ENCODE data around the gene VANGL1.

The VANGL1 gene

GRCh38 chr1:115644109-115644508 lies 2.3 kb downstream of the VANGL1 start:
- no peak for DNase-seq

- no peak for DNase-seq
Observed at GRCh38 chr1:115647047-115647446, 5.3 kb downstream of the VANGL1 start.

GRCh38 chr1:115647507-115647906 lies 5.7 kb downstream of the VANGL1 start:
- DNase-seq = no peak

DNA sequence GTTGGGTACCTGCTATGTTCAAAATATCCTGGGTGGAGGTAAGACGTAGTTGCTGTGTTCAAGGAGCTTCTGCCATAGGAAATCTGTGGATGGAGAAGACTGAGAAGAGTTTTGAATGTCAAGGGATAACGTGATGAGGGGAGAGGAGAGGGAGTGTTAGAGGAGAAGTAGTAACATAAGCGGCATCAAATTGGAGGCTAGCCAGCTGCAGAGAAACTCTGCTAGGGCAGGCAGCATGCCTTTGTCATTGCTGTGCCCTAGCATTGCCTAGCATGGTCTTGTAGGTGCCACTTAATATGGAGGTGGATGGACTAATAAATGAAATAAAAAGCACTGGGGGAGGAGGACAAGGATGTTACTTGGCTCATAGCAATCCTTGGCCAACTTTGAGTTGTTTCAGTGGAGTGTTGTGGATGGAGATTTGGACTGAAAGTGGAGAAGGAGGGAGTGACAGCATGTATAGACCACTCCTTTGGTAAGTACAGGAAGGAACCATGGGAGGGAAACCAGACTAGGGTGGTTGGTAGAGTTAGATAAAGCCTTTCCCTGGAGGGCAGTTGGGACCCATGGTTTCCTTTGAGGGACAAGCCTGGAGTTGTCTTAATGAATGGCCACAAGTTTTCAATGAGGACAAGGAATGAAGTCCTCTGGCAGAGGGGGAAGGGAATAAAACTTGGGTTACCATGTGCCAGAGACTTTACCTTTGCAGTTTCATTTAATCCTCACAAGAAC lies 6.3 kb downstream of the VANGL1 start:
- DNase-seq = no peak

GRCh38 chr1:115648717-115649691 lies 7.2 kb downstream of the VANGL1 start:
- DNase-seq = no peak

- DNase-seq = no peak
Observed at GRCh38 chr1:115649964-115650363, 8.2 kb downstream of the VANGL1 start.

GRCh38 chr1:115650961-115651360 lies 9.2 kb downstream of the VANGL1 start:
- DNase-seq = no peak

DNA sequence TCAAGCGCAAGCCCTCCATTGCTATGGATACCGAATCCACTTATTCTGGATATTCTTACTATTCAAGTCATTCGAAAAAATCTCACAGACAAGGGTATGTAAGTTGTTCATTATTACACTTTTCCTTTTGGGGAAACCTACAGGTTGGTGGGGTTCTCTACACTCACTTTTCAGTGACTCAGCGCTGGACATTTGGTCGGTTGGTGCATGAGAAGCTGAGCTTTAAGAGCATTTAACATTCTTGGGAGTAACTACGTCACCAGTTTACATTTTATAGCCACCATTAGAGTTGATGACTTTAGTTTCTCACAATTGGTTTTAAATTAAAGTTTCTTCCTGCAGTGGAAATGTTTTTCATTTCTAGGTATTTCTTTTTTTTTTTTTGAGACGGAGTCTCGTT lies 9.6 kb downstream of the VANGL1 start:
- DNase-seq = no peak

DNA sequence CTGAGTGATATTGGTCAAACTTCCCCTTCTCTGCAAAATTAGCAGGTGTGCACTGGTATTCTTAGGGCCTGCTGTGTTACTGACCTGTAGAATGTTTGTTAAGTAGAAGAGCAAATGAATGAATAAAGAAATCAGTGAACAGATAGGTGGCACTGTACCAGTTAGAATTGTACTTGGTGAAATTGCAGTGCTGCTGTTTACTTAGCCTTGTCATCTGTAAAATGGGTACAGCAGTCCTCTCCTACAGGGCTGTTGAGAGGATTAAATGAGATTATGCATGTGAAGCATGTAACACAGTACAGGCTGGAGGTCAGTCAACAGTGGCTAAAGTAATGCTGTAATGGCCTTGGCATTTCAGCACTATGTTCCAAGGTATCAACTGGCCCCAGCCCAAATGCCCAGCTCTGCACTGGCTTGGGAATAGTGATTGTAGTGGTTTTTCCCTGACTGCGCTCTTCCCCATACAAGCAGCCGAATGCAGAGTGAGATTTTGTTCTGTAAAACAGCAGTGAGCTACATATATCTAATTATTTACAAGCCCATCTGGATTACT lies 10.5 kb downstream of the VANGL1 start:
- no peak for DNase-seq

DNA sequence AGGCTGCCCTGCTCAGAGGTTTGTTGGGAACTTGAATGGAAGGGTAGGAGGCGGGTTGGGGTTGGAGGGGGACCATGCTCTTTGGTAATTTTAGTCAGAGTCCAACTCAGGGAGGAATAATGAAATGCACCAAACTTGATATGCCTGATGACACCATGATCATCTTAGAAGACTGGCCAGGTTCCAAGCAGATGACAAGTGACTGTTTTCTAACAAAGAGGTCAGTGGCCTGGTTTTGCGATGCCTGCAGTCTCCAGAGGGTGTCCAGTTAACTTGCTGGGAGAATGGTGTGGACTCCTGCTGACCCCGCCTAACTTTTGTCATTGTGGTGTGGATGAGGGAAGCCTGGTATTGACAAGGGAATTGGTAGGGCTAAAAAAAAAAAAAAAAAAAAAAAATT lies 12.4 kb downstream of the VANGL1 start:
- DNase-seq = no peak

GRCh38 chr1:115654663-115655305 lies 13.0 kb downstream of the VANGL1 start:
- DNase-seq = no peak

GRCh38 chr1:115655306-115655663 lies 13.5 kb downstream of the VANGL1 start:
- no peak for DNase-seq

GRCh38 chr1:115655916-115656315 lies 14.1 kb downstream of the VANGL1 start:
- DNase-seq = no peak

GRCh38 chr1:115656461-115657077 lies 14.8 kb downstream of the VANGL1 start:
- no peak for DNase-seq

DNA sequence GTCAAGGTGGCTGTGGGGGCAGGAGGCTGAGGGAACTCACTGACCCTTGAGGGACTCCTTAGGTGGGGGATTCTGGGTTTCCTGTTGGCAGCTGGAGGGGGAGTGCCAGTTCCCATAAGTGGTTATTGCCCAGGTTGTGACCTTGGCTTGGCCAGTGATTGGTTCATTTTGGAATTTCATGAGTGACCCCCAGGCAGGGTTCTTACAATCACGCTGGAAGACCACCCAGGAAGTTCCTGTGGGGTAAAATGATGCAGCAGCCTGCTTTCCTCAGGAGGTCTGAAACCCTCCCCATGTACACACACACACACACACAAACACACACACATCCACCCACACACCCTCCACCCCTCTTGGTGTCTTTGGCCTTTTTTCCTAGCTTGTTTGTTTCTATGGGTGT lies 16.9 kb downstream of the VANGL1 start:
- no peak for DNase-seq

- DNase-seq = no peak
Observed at GRCh38 chr1:115660151-115660550, 18.4 kb downstream of the VANGL1 start.

GRCh38 chr1:115661157-115661556 lies 19.4 kb downstream of the VANGL1 start:
- DNase-seq = no peak

GRCh38 chr1:115665319-115666096 lies 23.7 kb downstream of the VANGL1 start:
- DNase-seq = no peak

- no peak for DNase-seq
Observed at GRCh38 chr1:115666206-115666605, 24.4 kb downstream of the VANGL1 start.

DNA sequence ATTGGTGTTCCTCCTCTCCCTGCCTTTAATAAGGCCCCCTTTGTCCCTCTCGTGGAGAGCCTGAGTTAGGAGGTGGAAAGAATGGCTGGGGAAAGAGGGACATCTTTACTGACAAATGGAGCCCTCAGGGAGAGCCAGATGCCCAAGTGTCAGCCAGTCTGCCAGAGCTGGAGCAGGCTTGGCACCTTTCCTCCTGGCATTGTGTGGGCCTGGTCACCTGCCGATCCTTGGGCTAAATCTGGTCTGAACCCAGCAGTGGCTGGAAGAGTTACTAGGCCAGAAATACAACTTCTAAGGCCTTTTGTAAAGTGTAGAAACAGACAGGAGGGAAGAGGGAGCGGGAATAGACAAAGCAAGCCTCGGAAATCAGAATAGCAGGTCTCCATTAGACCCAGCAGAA lies 24.9 kb downstream of the VANGL1 start:
- DNase-seq = no peak

- DNase-seq = no peak
Observed at GRCh38 chr1:115668579-115668978, 26.8 kb downstream of the VANGL1 start.

All from CD4-positive, alpha-beta T cell treated with Interleukin-15 for 1 hour (primary cell).